H1 (cell line): Measurements from ENCODE around the gene NT5M. TPM values are rescaled to one million over a fixed set of nuclear protein-coding genes. Genes with fewer than 3 reads are reported as not detected.

Source experiments
- CTCF ChIA-PET: fragments of 300-600 bp; sonication (Branson Sonifier 250); formaldehyde crosslinking; loops from one replicate; lab custom pipeline; 2021; ENCODE audit not compliant: partially characterized antibody; lab: Charles Lee
- POLR2A ChIA-PET: fragments of 300-600 bp; sonication (Branson Sonifier 250); formaldehyde crosslinking; loops from one replicate; lab custom pipeline; 2021; ENCODE audit warnings: inconsistent platforms; ENCODE audit not compliant: partially characterized antibody; lab: Charles Lee
- DNase-seq, 2 experiments: peaks; one replicate each; pipeline versions ENCODE4 v3.0.0 to v3.0.0-alpha.2; 2010 to 2022; ENCODE audit warnings: low spot score in 2 of 2, low read depth in 1 of 2, mixed read lengths in 1 of 2
- FAIRE-seq: peaks from 2 replicates; lab custom pipeline; 2011; peaks lifted over from hg19 to GRCh38; lab: Jason Lieb, UNC
- H2AFZ ChIP-seq: 2 replicates; pipeline ENCODE4 v1.8.1; 2012; ENCODE audit warnings: low read length, inconsistent platforms
- H2AK5ac ChIP-seq: 2 replicates; pipeline ENCODE4 v1.6.1; 2013; ENCODE audit warnings: low read depth, low read length
- H2BK120ac ChIP-seq: replicated peaks from 2 replicates; pipeline ENCODE3; 2013; ENCODE audit warnings: low read depth, low read length, inconsistent platforms
- H2BK12ac ChIP-seq: 2 replicates; pipeline ENCODE4 v1.6.1; 2013; ENCODE audit warnings: low read depth, low read length
- H2BK15ac ChIP-seq: 2 replicates; pipeline ENCODE4 v1.6.1; 2013; ENCODE audit warnings: low read length
- H2BK20ac ChIP-seq: 2 replicates; pipeline ENCODE4 v1.6.1; 2013; ENCODE audit warnings: low read length
- H2BK5ac ChIP-seq: 2 replicates; pipeline ENCODE4 v1.6.1; 2013; ENCODE audit warnings: low read depth, low read length
- H3K14ac ChIP-seq: 2 replicates; pipeline ENCODE4 v1.6.1; 2013; ENCODE audit warnings: inconsistent platforms; ENCODE audit not compliant: insufficient read length
- H3K18ac ChIP-seq: 2 replicates; pipeline ENCODE4 v1.6.1; 2013; ENCODE audit warnings: low read length; ENCODE audit errors: extremely low read depth
- H3K23ac ChIP-seq: 2 replicates; pipeline ENCODE4 v1.6.1; 2013; ENCODE audit warnings: inconsistent platforms; ENCODE audit not compliant: insufficient read length
- H3K23me2 ChIP-seq: 2 replicates; pipeline ENCODE4 v1.6.1; 2013; ENCODE audit warnings: low read depth, low read length
- H3K27ac ChIP-seq: 2 replicates; pipeline ENCODE4 v1.6.1; 2011; ENCODE audit warnings: low read depth, low read length, inconsistent platforms
- H3K27me3 ChIP-seq, 4 experiments: replicated peaks in 1 of 4; 1 replicate in 1 of 4; 2 replicates in 3 of 4; pipeline versions ENCODE4 v1.6.1 to v1.8.1; 2011 to 2013; ENCODE audit warnings: low read length in 3 of 4, mild to moderate bottlenecking in 3 of 4, inconsistent platforms in 2 of 4, mixed read lengths in 2 of 4, moderate library complexity in 1 of 4; ENCODE audit not compliant: control insufficient read depth in 3 of 4, insufficient read depth in 3 of 4; ENCODE audit errors: extremely low read depth in 1 of 4
- H3K36me3 ChIP-seq, 4 experiments: 2 replicates each; pipeline versions ENCODE4 v1.6.1 to v1.8.1; 2011 to 2013; ENCODE audit warnings: mild to moderate bottlenecking in 4 of 4, low read length in 3 of 4, moderate library complexity in 2 of 4, control low read depth in 1 of 4, inconsistent platforms in 1 of 4; ENCODE audit not compliant: insufficient read depth in 4 of 4, control insufficient read depth in 2 of 4
- H3K4ac ChIP-seq: replicated peaks from 2 replicates; pipeline ENCODE3; 2013; ENCODE audit warnings: low read length, low read depth, mixed read lengths, inconsistent platforms; ENCODE audit not compliant: insufficient read length
- H3K4me1 ChIP-seq, 4 experiments: replicated peaks in 1 of 4; 1 replicate in 1 of 4; 2 replicates in 3 of 4; pipeline versions ENCODE4 v1.6.1 to v1.8.1; 2011 to 2013; ENCODE audit warnings: low read length in 3 of 4, inconsistent platforms in 2 of 4, mixed read lengths in 1 of 4; ENCODE audit not compliant: insufficient read depth in 4 of 4, control insufficient read depth in 3 of 4
- H3K4me2 ChIP-seq, 2 experiments: 2 replicates each; pipeline versions ENCODE4 v1.6.1 to v1.8.1; 2011 to 2013; ENCODE audit warnings: low read depth in 2 of 2, low read length in 2 of 2, control low read depth in 1 of 2, inconsistent platforms in 1 of 2, mild to moderate bottlenecking in 1 of 2; ENCODE audit not compliant: insufficient read depth in 1 of 2
- H3K4me3 ChIP-seq, 4 experiments: fragments of 200-600, 300-600 bp in 1 of 4; sonication (generic), shearing (Covaris generic), sonication (Bioruptor Twin) in 1 of 4; 2 replicates each; pipeline versions ENCODE4 v1.5.1 to v1.8.1; 2011 to 2016; ENCODE audit warnings: low read length in 4 of 4, low read depth in 3 of 4, control low read depth in 2 of 4, inconsistent platforms in 2 of 4, mild to moderate bottlenecking in 2 of 4, mixed read lengths in 1 of 4, moderate library complexity in 1 of 4; ENCODE audit not compliant: insufficient read depth in 2 of 4; ENCODE audit errors: extremely low read depth in 1 of 4
- H3K56ac ChIP-seq: replicated peaks from 2 replicates; pipeline ENCODE3; 2013; ENCODE audit warnings: low read depth, mild to moderate bottlenecking, mixed read lengths, low read length, inconsistent platforms; ENCODE audit not compliant: insufficient read length
- H3K79me1 ChIP-seq: 2 replicates; pipeline ENCODE4 v1.6.1; 2013; ENCODE audit warnings: low read depth, low read length, control low read depth
- H3K79me2 ChIP-seq, 2 experiments: 2 replicates each; pipeline versions ENCODE4 v1.6.1 to v1.8.1; 2012 to 2013; ENCODE audit warnings: low read length in 2 of 2, mild to moderate bottlenecking in 2 of 2, inconsistent platforms in 1 of 2; ENCODE audit not compliant: insufficient read depth in 2 of 2, control insufficient read depth in 1 of 2
- H3K9ac ChIP-seq, 4 experiments: replicated peaks in 1 of 4; 1 replicate in 1 of 4; 2 replicates in 3 of 4; pipeline versions ENCODE4 v1.6.1 to v1.8.1; 2011 to 2013; ENCODE audit warnings: low read depth in 3 of 4, low read length in 3 of 4, control low read depth in 2 of 4, mild to moderate bottlenecking in 2 of 4, moderate library complexity in 2 of 4, inconsistent platforms in 1 of 4; ENCODE audit errors: extremely low read depth in 1 of 4
- H3K9me3 ChIP-seq, 2 experiments: 2 replicates each; pipeline versions ENCODE4 v1.6.1 to v1.8.1; 2012 to 2013; ENCODE audit warnings: mild to moderate bottlenecking in 2 of 2, moderate library complexity in 2 of 2, control low read depth in 1 of 2, inconsistent platforms in 1 of 2, low read depth in 1 of 2, low read length in 1 of 2, mixed read lengths in 1 of 2; ENCODE audit not compliant: insufficient read depth in 2 of 2
- H4K20me1 ChIP-seq, 2 experiments: replicated peaks in 1 of 2; 2 replicates each; pipeline versions ENCODE3 to v1.8.1; 2011 to 2013; ENCODE audit warnings: inconsistent platforms in 2 of 2, low read length in 2 of 2, mild to moderate bottlenecking in 1 of 2; ENCODE audit not compliant: insufficient read depth in 2 of 2, control insufficient read depth in 1 of 2
- H4K5ac ChIP-seq: 2 replicates; pipeline ENCODE4 v1.6.1; 2013; ENCODE audit warnings: low read length, low read depth, mixed read lengths, inconsistent platforms; ENCODE audit not compliant: insufficient read length
- H4K8ac ChIP-seq: 2 replicates; pipeline ENCODE4 v1.8.0; 2013; ENCODE audit warnings: mild to moderate bottlenecking, moderate library complexity, low read length, inconsistent platforms; ENCODE audit not compliant: insufficient read depth; ENCODE audit errors: extremely low read depth
- H4K91ac ChIP-seq: replicated peaks from 2 replicates; pipeline ENCODE3; 2013; ENCODE audit warnings: low read length, mixed read lengths, inconsistent platforms; ENCODE audit not compliant: insufficient read length
- ATF3 ChIP-seq: IDR thresholded peaks from 2 replicates; pipeline ENCODE4 v1.6.1; 2011; ENCODE audit warnings: low read depth, mild to moderate bottlenecking, low read length; ENCODE audit not compliant: insufficient read depth
- CREB1 ChIP-seq: IDR thresholded peaks from 2 replicates; pipeline ENCODE4 v1.6.1; 2012; ENCODE audit warnings: inconsistent platforms
- E2F6 ChIP-seq: IDR thresholded peaks from 2 replicates; pipeline ENCODE4 v1.6.1; 2012; ENCODE audit warnings: inconsistent platforms
- EGR1 ChIP-seq: IDR thresholded peaks from 2 replicates; pipeline ENCODE4 v1.6.1; 2011; ENCODE audit warnings: low read depth, low read length, borderline replicate concordance
- EZH2 ChIP-seq: fragments of 200-600 bp; sonication (generic); IDR thresholded peaks from 2 replicates; pipeline ENCODE4 v1.7.1; 2012; ENCODE audit warnings: low read depth, mild to moderate bottlenecking, moderate library complexity, low read length, inconsistent platforms; ENCODE audit not compliant: severe bottlenecking
- HDAC6 ChIP-seq: IDR thresholded peaks from one replicate; pipeline ENCODE4 v1.7.1; 2012; ENCODE audit warnings: low read depth, mild to moderate bottlenecking, inconsistent platforms, low read length, moderate library complexity
- KDM4A ChIP-seq: IDR thresholded peaks from one replicate; pipeline ENCODE4 v1.7.1; 2012; ENCODE audit warnings: low read depth, mild to moderate bottlenecking, moderate library complexity, low read length, inconsistent platforms; ENCODE audit not compliant: severe bottlenecking
- RFX5 ChIP-seq: IDR thresholded peaks from 2 replicates; pipeline ENCODE4 v1.6.1; 2011; ENCODE audit warnings: low read depth, low read length, improper control_type of control experiment, borderline replicate concordance
- SUZ12 ChIP-seq: fragments of 200-600 bp; sonication (generic); IDR thresholded peaks from 2 replicates; pipeline ENCODE4 v1.6.1; 2012; ENCODE audit warnings: mild to moderate bottlenecking, inconsistent platforms, low read length, moderate library complexity, mixed read lengths
- USF2 ChIP-seq: IDR thresholded peaks from 2 replicates; pipeline ENCODE4 v1.6.1; 2011; ENCODE audit warnings: low read length, improper control_type of control experiment
- YY1 ChIP-seq: IDR thresholded peaks from 2 replicates; pipeline ENCODE4 v1.6.1; 2011; ENCODE audit warnings: low read depth, mild to moderate bottlenecking, low read length
- WGBS, 2 experiments: shearing (Covaris generic) in 1 of 2; methylation state at CpG; one replicate each; pipeline versions ENCODE4 v1.1.6 to v1.1.7; 2013 to 2015; ENCODE audit warnings: low lambda C conversion rate in 2 of 2, mixed read lengths in 2 of 2, inconsistent platforms in 1 of 2, low coverage in 1 of 2, missing lambda C conversion rate in 1 of 2; ENCODE audit not compliant: insufficient replicate concordance in 2 of 2, insufficient coverage in 1 of 2, insufficient read length in 1 of 2; ENCODE audit errors: extremely low coverage in 1 of 2, missing lambda C conversion rate in 1 of 2; 5-methylcytosine and 5-hydroxymethylcytosine counted together
- polyA plus RNA-seq, 7 experiments: library from polyadenylated mRNA; depleted of rRNA in 3 of 7; stranded (reverse) in 5 of 7; unstranded in 2 of 7; fragments of >200 nt in 5 of 7; fragments of 200-250 nt in 2 of 7; gene quantifications; 1 replicate in 5 of 7; 2 replicates in 1 of 7; 4 replicates in 1 of 7; pipeline versions ENCODE4 v1.2.1 to v1.2.3, GENCODE V29; 2011 to 2013; ENCODE audit warnings: missing spikeins in 2 of 7, mixed read lengths in 2 of 7
- total RNA-seq: library from RNA; stranded (reverse); fragmentation: NEBNext Ultra II Directional; extraction: Animal tissue kit (Norgen Biotek cat#: 25700); gene quantifications from 2 replicates; pipeline ENCODE4 v1.2.1, GENCODE V29; 2021

Gene NT5M
- total and polyA plus RNA-seq, 2 of the 8 experiments (the other 6 are each of a cell fraction or from before 2014, with no cell fraction given), result 7.6 to 18.2 TPM

- POLR2A ChIA-PET, result no interaction called here
- no peak for FAIRE-seq
- CTCF ChIA-PET, result no interaction called here
Observed at GRCh38 chr17:17361543-17361866, 58.3 kb downstream of the NT5M start.

More at GRCh38 chr17:17361543-17361866, 58.3 kb downstream of the NT5M start:
- H3K27me3 ChIP-seq, result no peaks in the 10 kb centered on the region
- no peak overlapping the region for H2BK5ac ChIP-seq
- no peak overlapping the region for H3K27ac ChIP-seq
- H2AFZ ChIP-seq, result no peak overlapping the region
- H3K23me2 ChIP-seq, result no peaks in the 10 kb centered on the region
- H3K4me3 ChIP-seq, result no peak overlapping the region
- H2BK20ac ChIP-seq, result no peak overlapping the region
- no peak overlapping the region for H3K56ac ChIP-seq
- no peak for DNase-seq
- H4K5ac ChIP-seq, result no peak overlapping the region
- H3K36me3 ChIP-seq, result no peaks in the 10 kb centered on the region
- H3K18ac ChIP-seq, result no peak overlapping the region
- no peak overlapping the region for H3K9ac ChIP-seq
- no peak overlapping the region for H3K4ac ChIP-seq
- H2AK5ac ChIP-seq, result no peak overlapping the region
- no peak overlapping the region for H4K8ac ChIP-seq
- TF ChIP-seq SUZ12 (no peak), HDAC6 (no peak), CREB1 (no peak), EZH2 (no peak), KDM4A (no peak), EGR1 (no peak), E2F6 (no peak), YY1 (no peak), USF2 (no peak), ATF3 (no peak), RFX5 (no peak)
- no peaks in the 10 kb centered on the region for H3K9me3 ChIP-seq
- no peak overlapping the region for H2BK15ac ChIP-seq
- no peak overlapping the region for H4K91ac ChIP-seq
- H3K4me2 ChIP-seq, result no peak overlapping the region
- H4K20me1 ChIP-seq, result no peaks in the 10 kb centered on the region
- H3K79me1 ChIP-seq, result no peaks in the 10 kb centered on the region
- 0 out of 7 replicates have a peak, but pooled peaks cover 0 to 2% (median 0%) of the 10 kb centered on the region in 4 experiments for H3K4me1 ChIP-seq
- 95% methylated on average over 3 of the region's 5 CpGs; no CpG with 5 or more reads in 1 of the 2 experiments for WGBS, 2 experiments
- H3K79me2 ChIP-seq, result no peaks in the 10 kb centered on the region
- no peak overlapping the region for H2BK120ac ChIP-seq
- no peak overlapping the region for H3K14ac ChIP-seq
- no peak overlapping the region for H3K23ac ChIP-seq
- no peak overlapping the region for H2BK12ac ChIP-seq
